Stimulated activated CD8-positive, alpha-beta memory T cell treated with anti-CD3 and anti-CD28 coated beads, Interleukin-12 subunit alpha, Interleukin-12 subunit beta, amount 100 ng/mL, for 1 hour (primary cell): Measurements from ENCODE around the gene ASXL2.
"Not testable (repeated sequence)": the region's sequence is repeated elsewhere in the genome, so short reads cannot be mapped to it uniquely, and the experiment has no call there.

Source experiments
- DNase-seq: peaks from one replicate; pipeline ENCODE4 v3.0.0-alpha.2; 2020; ENCODE audit warnings: low read depth

The ASXL2 gene

DNA sequence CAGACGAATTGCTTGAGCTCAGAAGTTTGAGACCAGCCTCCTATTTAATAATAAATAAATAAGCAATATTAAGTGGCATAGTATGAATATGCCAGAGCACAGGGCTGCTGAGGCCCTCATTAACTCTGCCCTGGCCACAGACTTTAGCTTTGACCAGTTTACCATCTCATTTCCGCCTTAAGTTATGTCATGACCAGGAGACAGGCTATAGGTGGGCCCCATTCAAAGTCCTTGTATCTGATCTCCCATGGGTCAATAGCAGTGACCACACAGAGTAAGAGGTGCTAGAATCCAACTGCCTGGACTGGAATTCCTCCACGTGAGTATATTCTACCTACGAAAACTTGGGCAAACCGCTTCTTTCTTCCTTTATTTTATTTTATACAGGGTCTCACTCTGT lies 13.4 kb upstream of the ASXL2 start:
- DNase-seq: no peak

DNA sequence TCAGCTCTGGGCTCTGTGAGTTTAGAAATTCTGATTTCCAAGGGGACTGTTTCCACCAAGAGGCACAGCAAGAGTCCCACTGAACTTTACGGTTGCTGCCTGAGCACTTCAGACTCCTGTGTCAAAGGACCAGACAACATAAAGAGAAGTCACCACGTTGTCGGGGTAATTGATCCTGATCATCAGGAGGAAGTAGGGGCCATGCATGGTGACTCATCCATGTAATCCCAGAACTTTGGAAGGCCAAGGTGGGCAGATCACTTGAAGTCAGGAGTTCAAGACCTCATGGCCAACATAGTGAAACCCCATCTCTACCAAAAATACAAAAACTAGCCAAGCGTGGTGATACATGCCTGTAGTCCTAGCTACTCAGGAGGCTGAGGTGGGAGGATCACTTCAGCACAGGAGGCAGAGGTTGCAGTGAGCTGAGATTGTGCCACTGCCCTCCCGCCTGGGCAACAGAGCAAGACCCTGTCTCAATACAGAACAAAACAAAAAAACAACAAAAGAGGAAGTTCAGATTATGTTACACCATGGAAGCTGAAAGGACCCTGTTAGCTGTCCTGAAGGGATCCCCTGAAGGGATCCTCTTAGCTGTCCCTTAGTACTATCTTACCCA lies 9.4 kb upstream of the ASXL2 start:
- no peak for DNase-seq

DNA sequence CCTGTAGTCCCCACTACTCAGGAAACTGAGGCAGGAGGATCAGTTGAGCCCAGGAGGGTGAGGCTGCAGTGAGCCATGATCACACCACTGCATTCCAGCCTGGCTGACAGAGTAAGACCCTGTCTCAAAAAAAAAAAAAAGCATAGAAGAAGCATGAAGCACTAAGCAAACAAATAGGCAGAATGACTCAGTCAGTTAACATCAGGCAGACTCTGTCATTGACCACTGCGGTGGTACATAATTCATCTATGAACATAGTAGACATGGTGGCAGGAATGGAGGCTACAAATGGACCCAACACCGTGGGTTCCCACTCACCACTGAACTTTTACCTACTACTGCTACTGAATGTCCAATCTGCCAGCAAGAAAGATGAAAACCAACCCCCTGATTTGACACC lies 7.6 kb upstream of the ASXL2 start:
- DNase-seq: no peak

DNA sequence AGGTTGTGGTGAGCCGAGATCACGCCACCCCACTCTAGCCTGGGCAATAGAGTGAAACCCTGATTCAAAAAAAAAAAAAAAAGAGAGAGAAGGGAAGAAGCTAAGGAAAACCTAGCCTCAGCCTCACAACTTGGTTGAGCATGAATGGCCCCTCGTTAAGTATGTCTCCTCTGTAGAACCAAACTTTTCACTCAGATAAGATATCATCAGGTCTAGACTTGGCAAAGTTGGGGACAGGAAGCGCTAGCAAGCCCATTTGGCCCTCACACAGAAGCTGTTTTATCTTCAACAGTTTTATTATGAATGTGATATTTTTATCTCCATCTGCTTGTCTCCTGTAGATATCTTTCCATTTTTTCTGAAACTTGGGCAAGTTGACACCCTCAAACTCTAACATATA lies 3.5 kb upstream of the ASXL2 start:
- DNase-seq: no peak

DNA sequence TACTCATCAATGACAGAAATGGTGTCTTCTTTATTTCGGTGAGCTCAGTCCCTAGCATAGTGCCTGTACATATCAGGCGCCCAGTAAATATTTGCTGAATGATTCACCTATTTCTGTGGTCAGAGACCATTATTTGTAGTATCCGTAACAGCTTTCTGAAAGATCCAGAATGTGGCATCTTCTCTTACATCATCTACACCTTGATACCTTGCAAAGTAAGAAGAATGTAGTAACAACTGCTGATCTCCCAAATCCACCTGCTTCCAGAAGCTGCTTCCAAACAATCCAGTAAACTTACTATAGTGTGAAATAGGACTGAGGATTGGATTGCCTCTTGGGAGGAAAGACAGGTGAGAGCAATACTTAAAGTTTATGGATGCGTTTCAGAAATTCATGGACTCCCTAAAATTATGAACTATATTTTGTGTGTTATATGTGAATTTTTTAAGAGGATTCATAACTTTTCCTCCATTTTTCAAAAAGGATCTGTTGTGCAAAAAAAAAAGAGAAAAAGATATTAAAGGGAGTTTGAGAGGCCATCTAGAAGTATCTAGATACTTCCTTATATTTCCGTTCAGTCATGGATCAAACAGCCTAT lies 945 bp upstream of the ASXL2 start:
- no peak for DNase-seq

DNA sequence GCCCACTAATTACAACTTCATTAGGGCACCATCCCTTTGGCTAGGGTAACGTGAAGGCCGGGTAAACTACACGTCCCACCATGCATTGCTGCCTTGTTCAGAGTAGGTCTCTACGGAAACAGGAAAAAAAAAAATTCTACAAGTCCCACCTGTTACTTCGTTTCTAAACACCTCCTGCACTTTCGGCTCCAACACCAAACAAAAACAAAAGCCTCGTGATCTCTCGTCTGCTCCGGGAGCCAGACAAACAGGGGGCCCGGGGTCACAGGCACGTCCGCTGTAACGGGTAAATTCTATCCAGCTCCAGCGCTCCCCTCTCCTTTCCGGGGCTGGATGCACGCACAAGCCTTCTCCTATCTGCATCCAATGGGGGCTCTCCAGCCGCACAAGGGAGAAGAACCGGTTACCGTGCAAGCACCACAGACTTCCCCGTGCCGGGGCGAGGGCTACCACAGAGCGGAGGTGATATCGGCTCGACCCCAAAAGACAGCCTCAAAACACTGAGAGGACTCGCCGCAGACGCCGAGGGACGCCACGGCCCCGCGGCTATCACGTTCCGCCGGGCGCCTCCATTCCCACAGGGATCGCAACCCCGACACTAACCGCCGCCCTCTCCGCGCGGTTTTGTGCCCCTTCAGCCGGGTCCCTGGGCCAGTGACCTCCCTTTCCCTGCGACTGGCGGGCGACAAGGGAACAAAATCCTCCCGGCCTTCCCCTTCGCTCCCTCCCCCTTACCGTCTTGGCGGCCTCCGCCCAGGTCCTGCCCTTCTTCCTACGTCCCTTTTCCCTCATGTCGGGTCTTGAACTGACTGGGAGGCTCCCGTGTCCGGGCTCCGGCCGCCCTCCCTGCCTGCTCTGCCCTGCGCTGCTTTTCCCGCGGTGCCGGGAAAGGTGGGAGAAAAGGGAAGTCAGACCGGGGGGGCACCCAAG lies 591 bp downstream of the ASXL2 start:
- peak; percentile 35 for DNase-seq

DNA sequence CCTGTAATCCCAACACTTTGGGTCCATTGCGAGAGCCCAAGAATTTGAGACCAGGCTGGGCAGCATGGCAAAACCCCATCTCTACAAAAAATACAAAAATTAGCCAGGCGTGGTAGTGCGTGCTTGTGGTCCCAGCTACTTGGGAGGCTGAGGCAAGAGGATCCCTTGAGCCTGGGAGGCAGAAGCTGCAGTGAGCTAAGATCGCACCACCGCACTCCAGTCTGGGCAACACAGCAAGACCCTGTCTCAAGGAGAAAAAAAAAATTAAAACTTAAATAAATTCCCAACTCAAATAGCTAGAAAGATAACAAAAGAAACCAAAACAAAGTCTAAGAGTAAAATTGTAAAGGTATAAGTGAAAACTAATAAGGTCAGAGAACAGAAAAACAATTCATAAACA lies 6.2 kb downstream of the ASXL2 start:
- no peak for DNase-seq

DNA sequence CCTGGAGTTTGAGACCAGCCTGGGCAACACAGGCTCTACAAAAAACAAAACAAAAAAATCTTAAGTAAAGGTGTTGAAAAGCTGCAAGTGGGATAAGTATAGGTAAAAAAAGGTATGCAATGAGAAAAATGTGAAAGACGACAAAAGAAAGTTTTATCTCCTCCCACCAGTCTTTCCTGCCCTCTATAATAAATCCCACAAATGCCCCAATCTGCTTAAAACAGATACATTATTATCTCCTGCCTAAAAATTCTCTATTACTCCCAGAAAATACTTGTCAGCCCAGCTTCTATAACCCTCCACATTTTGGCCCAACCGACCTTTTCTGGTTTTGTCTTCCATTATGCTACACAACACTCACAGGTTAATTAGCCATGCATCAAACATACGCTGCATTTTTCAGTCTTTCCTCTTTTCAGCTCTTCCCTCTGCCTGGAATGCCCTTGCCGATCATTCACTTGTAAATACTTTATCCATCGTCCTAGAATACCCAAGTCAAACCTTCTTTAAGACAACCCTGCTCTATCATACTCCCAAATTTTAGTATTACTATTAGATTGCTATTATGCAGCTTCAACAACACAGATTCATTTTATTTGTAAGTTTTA lies 10.8 kb downstream of the ASXL2 start:
- DNase-seq: no peak

DNA sequence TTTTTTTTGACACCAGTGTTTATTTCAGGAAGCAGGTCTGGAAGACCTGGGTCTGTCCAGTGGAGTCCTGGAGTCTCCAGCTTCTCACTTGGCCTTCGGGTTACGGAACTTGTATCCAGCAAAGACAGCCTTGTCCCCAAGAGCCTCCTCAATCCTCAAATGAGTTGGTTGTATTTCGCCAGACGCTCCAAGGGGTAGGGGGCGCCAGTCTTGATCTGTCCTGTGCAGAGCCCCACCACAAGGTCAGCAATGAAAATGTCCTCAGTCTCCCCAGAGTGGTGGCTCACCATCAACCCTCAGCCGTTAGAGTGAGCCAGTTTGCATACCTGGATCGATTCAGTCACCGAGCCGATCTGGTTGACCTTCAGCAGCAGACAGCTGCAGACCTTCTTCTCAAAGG lies 21.9 kb downstream of the ASXL2 start:
- DNase-seq: no peak

DNA sequence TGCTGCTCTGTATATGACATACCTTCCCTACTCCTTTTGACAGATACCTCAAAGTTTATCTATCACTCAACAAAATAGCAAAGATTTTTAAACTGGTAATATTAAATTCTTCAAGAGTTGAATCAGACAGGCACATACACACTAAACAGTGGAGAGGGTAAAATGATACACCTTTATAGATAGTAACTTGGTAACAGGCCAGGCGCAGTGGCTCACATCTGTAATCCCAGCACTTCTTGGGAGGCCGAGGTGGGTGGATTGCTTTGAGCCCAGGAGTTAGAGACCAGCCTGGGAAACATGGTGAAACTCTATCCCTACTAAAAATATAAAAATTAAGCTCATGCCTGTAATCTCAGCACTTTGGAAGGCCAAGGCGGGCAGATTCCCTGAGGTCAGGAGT lies 23.2 kb downstream of the ASXL2 start:
- no peak for DNase-seq

DNA sequence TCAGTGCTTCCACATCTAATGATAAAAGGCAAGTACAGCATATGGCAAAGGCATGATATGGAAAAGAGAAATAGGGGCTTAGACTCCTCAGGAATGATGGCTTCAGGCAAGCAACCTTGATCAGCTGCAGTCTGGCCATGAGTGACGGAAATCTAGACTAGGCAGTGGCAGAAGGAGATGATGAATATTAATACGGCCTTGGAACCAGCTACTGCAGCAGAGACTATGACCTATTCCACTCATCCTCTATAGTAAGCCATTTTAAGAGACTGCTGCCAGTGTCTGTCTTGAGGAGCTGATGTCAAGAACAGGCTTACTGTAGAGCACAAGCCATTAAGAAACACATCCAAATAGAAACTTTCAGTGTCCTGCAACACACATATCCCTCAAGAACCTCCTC lies 23.7 kb downstream of the ASXL2 start:
- no peak for DNase-seq

DNA sequence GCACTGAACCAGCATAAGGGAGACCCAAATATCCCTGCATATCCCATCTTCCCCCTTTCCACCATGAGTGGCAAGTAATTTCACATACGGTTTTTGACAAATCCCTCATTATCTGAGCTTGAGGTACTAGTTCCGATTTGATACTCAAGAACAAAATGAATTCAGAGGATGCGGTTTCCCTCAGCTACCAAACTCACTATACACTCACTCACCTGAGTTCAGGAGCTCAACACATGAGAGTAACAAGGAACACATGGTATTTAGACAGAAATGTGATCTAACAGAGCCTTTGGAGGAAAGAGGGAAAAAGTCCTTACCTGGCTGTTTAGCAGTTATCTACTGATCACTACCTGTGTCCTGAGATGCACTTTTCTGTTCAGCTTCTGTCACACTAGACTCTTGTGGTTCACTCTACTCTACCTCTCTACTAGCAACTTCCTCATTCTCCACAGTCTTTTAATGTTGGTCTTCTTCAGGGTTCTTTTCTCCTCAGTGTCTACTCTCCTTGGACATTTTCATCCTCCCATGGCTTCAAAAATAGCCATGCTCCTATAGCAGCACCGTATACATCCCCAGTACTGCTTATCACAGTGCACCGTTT lies 25.1 kb downstream of the ASXL2 start:
- no peak for DNase-seq

DNA sequence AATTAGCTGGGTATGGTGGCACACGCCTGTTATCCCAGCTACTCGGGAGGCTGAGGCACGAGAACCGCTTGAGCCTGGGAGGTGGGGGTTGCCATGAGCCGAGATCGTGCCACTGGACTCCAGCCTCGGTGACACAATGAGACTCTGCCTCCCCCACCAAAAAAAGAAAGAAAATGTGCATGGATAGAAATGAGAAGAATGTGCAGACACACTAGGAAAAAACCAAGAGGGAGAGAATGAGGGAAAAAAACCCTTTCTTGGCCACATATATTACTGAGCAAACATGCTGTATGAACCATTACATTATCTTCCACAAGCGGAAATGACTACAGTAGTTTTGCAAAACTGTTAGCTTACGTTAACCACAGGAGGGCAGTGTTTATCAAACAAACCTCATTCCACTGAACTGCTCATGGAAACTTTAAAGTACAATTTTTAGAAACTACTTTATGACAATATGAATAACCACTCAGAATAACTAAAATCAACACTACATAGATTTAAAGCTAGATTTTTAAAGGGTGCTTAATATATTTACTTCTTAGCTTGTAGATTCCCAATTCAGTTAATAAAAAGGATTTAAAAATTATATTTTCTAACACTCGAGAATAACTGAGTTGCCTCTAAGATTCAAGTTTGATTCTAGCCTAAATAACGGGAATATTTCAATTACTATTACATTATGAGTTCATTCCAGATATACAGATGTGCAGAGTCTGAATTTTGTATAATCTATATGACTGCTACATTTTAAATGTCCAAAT lies 26.4 kb downstream of the ASXL2 start:
- DNase-seq: peak; percentile 10

DNA sequence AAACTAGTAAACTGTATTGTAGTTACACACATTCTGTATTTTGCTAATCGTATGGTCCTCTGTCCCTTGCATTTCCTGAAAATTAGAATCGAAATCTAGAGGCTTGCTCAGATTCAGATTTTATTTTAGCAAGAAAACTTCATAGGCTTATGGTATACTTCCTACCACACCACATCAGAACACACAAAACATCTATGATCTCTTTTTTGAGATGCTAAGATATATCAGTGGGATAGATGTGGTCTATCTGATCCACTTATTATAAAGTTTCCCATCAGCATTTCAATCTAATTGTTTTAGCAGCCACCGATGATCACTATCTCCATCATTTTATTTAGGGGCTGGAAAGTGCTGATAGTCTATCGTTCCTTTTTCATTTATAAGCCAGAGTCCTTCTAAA lies 27.9 kb downstream of the ASXL2 start:
- DNase-seq: not testable (repeated sequence)

DNA sequence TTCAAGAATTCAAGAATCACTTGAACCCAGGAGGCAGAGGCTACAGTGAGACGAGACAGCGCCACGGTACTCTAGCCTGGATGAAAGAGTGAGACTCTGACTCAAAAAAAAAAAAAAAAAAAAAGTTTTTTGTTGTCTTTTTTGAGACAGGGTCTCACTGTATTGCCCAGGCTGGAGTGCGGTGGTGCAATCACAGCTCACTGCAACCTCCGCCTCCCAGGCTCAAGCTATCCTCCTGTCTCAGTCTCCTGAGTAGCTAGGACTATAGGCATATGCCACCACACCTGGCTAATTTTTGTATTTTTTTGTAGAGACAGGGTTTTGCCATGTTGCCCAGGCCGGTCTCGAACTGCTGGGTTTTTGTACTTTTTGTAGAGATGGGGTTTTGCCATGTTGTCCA lies 28.9 kb downstream of the ASXL2 start:
- DNase-seq: not testable (repeated sequence)

DNA sequence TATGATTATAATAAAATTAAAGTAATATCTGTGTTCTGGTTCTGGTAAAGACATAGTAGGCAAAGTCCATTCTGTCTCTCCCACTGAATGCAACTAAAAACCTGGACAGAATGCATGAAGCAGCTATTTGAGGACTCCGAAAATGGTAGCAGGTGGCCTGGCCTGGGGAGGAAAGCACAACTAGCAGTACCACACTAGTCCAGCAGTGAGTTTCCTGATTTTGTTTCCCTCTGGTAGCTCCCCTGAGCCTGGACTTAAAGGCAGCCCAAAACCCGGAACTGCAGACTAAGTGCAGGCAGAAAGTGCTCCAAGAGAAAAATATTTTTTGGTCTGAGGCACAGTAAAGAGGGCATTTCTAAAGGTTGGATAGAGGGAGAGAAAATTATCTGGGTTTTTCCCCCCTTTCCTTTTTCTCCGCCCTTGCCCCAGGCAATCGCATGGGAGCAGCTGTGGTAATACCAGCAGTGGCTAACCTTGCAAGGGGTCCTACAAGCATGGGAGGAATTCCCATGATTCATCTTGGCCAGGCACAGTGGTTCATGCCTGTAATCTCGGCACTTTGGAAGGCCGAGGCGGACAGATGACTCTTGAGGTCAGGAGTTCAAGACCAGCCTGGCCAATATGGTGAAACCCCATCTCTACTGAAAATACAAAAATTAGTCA lies 32.3 kb downstream of the ASXL2 start:
- no peak for DNase-seq

DNA sequence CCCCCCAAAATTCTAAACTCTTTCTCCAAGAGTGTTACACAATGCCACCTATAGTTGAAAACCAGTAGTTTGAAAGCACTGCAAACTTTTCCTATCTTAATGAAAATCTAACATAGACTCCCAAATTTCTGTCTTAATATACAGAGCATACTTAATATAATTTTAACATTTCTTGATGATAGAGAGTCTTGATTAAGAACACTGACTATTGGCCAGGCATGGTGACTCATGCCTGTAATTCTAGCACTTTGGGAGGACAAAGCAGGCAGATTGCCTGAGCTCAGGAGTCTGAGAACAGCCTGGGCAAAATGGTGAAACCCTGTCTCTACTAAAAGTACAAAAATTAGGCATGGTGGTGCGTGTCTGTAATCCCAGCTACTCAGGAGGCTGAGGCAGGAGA lies 34.2 kb downstream of the ASXL2 start:
- DNase-seq: no peak

DNA sequence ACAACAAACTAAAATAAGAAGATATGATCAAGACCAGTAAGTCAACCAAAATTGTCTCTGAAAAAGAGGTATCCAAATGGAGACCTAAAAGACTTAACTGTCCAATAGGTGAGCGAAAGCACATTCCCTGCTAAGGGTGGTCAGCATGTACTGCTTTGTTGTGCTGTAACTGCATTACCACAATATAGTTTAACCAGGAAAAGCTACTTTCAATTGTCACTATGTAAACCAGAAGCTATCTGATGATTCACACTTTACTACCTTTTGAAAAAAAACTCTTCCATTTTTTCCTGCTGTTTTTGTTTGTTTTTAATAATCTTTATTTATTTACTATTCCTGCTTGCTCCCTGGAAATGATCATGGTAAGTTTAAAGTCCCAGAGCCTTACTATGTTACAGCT lies 36.1 kb downstream of the ASXL2 start:
- no peak for DNase-seq

DNA sequence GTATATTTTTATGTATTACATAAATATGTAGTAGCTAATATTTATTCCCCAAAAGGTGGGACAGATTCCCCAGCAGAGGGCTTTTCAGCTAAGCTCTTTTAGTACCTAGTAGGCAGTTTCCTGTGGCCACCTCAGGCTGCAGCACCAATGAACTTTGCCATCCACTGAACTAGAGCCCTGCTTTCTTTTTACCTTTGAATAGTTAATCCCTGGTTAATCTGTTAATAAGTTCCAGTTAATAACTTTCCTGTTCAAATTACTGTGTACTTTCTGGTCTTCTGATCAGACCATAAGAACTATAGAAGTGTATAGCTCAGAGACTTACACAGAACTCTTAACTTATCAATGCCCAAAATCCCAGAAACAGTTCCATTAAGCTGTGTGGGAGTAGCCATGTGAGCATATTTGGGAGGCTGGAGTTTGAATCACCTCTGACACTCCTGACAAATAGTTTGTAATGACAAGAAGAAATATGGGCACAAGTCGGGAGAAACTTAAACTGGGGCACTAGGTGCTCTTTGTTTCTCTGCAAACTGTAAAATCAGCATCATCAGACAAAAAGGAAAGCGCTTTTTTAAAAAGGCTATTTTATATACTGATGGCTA lies 40.0 kb downstream of the ASXL2 start:
- DNase-seq: no peak

DNA sequence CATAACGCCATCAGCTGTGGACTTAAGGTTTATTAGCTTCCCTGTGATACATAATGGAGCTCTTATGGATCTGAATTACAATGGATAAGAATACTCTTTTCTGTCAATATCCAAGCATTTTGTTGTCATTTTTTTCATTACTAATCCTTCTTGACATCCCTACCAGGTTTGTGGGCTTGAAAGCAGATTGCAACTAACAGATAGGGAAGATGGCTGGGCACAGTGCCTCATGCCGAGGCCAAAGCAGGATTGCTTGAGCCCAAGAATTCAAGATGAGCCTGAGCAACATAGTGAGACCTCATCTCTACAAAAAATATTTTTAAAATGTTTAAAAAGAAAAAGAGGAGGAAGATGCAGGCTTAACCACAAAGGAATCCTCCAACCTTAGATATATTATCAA lies 42.4 kb downstream of the ASXL2 start:
- DNase-seq: no peak

DNA sequence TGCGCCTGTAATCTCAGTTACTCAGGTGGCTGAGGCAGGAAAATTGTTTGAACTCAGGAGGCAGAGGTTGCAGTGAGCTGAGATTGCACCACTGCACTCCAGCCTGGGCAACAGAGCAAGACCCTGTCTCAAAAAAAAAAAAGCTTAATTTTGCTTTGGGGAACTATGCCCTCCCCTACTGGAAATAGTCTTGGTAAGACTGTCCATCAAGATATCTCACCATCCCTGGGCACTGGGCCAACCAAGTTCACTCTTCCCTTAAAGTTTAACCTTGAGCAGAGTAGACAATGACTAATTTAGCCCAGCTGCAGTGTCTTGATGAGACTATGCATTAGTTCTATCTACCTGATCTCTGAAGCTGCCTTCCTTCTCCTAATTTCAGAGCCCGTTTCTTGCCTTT lies 44.7 kb downstream of the ASXL2 start:
- no peak for DNase-seq
